Breast epithelium (tissue), 3 donors: ENCODE measurements around the gene LILRB2.

Experiments
- CTCF ChIP-seq, 3 donors: fragments of 450-650 bp; IDR thresholded peaks; one replicate each; pipeline ENCODE4 v1.5.1; 2016 to 2017; ENCODE audit warnings: antibody characterized with exemption in 3 of 3, mild to moderate bottlenecking in 3 of 3, moderate library complexity in 3 of 3
- POLR2A ChIP-seq: fragments of 450-650 bp; IDR thresholded peaks from one replicate; pipeline ENCODE4 v1.6.1; 2016; ENCODE audit warnings: antibody characterized with exemption, mild to moderate bottlenecking, moderate library complexity
- POLR2AphosphoS5 ChIP-seq, 3 donors: sonication (generic); formaldehyde crosslinking; IDR thresholded peaks; one replicate each; pipeline ENCODE4 v1.6.1; 2017; ENCODE audit warnings: antibody characterized with exemption in 3 of 3

- TF ChIP-seq CTCF (IDR thresholded peaks at IDR 0.05), result no peak
- TF ChIP-seq POLR2A, result no peak
- no peak for TF ChIP-seq POLR2AphosphoS5 (IDR thresholded peaks at IDR 0.05)
Measured at GRCh38 chr19:54253331-54254194, 27.3 kb downstream of the LILRB2 start.
